Measurements from ENCODE around the gene BTG3.

DNA sequence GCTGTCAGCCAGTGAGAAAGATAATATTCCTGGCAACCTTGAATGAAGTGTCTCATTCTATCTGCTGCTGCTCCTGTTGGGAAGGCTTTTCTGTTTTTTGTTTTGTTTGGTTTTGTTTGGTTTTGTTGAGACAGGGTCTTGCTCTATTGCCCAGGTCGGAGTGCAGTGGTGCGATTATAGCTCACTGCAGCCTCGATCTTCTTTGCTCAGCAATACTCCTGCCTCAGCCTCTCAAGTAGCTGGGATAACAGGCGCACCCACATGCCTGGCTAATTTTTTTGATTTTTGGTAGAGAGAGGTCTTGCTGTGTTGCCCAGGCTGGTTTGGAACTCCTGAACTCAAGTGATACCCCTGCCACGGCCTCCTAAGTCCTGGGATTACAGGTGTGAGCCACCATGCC lies 37.6 kb downstream of the BTG3 start:
- TF ChIP-seq, protein P1, sequence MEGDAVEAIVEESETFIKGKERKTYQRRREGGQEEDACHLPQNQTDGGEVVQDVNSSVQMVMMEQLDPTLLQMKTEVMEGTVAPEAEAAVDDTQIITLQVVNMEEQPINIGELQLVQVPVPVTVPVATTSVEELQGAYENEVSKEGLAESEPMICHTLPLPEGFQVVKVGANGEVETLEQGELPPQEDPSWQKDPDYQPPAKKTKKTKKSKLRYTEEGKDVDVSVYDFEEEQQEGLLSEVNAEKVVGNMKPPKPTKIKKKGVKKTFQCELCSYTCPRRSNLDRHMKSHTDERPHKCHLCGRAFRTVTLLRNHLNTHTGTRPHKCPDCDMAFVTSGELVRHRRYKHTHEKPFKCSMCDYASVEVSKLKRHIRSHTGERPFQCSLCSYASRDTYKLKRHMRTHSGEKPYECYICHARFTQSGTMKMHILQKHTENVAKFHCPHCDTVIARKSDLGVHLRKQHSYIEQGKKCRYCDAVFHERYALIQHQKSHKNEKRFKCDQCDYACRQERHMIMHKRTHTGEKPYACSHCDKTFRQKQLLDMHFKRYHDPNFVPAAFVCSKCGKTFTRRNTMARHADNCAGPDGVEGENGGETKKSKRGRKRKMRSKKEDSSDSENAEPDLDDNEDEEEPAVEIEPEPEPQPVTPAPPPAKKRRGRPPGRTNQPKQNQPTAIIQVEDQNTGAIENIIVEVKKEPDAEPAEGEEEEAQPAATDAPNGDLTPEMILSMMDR (conservative IDR thresholded peaks at IDR 0.05; ENCODE audit: low read depth, low read length) = no peak
- TF ChIP-seq EZH2phosphoT487 (IDR thresholded peaks at IDR 0.05; ENCODE audit: borderline replicate concordance, low read length) (no peak), EZH2 (IDR thresholded peaks at IDR 0.05; ENCODE audit: low read length, unreplicated experiment) (no peak)
